Measurements from ENCODE around the gene CNTFR. TPM values are rescaled to one million over a fixed set of nuclear protein-coding genes. Genes with fewer than 3 reads are reported as not detected.

CNTFR gene
- total and polyA plus RNA-seq, 2 donors (not counting 1 experiment from before 2014, with no cell fraction given) = not detected

DNA sequence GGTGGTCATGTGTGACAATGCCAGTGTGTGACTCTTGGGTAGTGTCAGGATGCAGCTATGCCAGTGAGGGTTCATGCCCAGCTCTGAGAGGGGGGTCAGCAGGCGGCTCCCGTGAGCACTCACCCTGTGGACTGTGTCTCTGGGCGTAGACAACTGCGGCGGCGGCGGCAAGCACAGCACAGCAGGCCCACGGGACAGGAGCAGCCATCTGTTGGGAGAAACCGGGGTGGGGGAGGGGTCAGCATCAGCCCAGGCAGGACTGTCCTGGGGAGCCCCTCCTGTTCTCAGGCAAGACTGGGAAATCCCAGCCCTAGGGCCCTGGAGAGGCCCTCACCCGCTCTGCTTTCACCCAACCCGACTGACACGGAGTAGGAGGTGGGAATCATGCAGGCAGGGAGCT, 20.8 kb downstream of the CNTFR start:
- intact Hi-C loops (cut with micrococcal nuclease) = no loop called here
- H3K4me2 ChIP-seq (replicated peaks; ENCODE audit: low read depth, low read length, poor library complexity, severe bottlenecking) = no peak overlapping the region
- ATAC-seq (ENCODE audit: low read depth) (no peak), DNase-seq (no peak)
- H3K9me3 Mint-ChIP-seq (ENCODE audit: insufficient read depth) = peaks cover under 1% of the 10 kb centered on the region
- WGBS (ENCODE audit: insufficient coverage) = 77% methylated on average over 11 of the region's 12 CpGs
- no peak overlapping the region for H3K9ac ChIP-seq (ENCODE audit: low read length)
- POLR2A ChIA-PET = no interaction called here
- H3K27me3 Mint-ChIP-seq = peaks cover 52% of the 10 kb centered on the region
- no peak overlapping the region for H3K4me3 ChIP-seq (ENCODE audit: control extremely low read depth in 1 of 5, extremely low read depth in 1 of 5, insufficient read depth in 1 of 5, low read depth in 2 of 5, low read length in 4 of 5)
- CTCF ChIA-PET = no interaction called here
- H3K27ac ChIP-seq (ENCODE audit: low read length in 2 of 2) = no peak overlapping the region
- no peak overlapping the region for H3K27ac Mint-ChIP-seq
- H3K4me1 ChIP-seq (ENCODE audit: control insufficient read depth in 2 of 2, insufficient read depth in 2 of 2, low read length in 2 of 2) = no peaks in the 10 kb centered on the region
- peaks cover 0 to 22% (median 0%) of the 10 kb centered on the region in 4 experiments for H3K27me3 ChIP-seq (replicated peaks in 1 of 4; ENCODE audit: control extremely low read depth in 1 of 4, control insufficient read depth in 3 of 4, insufficient read depth in 4 of 4, low read length in 3 of 4)
- H3K36me3 ChIP-seq (replicated peaks in 1 of 2; ENCODE audit: control extremely low read depth in 1 of 2, control insufficient read depth in 1 of 2, extremely low read depth in 1 of 2, insufficient read depth in 2 of 2, low read length in 1 of 2) = no peaks in the 10 kb centered on the region
- H4K20me1 ChIP-seq (ENCODE audit: control insufficient read depth, insufficient read depth, low read length, poor library complexity, severe bottlenecking) = no peaks in the 10 kb centered on the region
- no peaks in the 10 kb centered on the region for H3K79me2 ChIP-seq (ENCODE audit: control insufficient read depth, insufficient read depth, low read length)
- H3K4me3 Mint-ChIP-seq = no peak overlapping the region
- H3K4me1 Mint-ChIP-seq = no peaks in the 10 kb centered on the region
- no peaks in the 10 kb centered on the region for H3K9me3 ChIP-seq (ENCODE audit: control extremely low read depth in 1 of 3, control insufficient read depth in 2 of 3, insufficient read depth in 1 of 3, low read length in 2 of 3)
- TF ChIP-seq, protein P1, sequence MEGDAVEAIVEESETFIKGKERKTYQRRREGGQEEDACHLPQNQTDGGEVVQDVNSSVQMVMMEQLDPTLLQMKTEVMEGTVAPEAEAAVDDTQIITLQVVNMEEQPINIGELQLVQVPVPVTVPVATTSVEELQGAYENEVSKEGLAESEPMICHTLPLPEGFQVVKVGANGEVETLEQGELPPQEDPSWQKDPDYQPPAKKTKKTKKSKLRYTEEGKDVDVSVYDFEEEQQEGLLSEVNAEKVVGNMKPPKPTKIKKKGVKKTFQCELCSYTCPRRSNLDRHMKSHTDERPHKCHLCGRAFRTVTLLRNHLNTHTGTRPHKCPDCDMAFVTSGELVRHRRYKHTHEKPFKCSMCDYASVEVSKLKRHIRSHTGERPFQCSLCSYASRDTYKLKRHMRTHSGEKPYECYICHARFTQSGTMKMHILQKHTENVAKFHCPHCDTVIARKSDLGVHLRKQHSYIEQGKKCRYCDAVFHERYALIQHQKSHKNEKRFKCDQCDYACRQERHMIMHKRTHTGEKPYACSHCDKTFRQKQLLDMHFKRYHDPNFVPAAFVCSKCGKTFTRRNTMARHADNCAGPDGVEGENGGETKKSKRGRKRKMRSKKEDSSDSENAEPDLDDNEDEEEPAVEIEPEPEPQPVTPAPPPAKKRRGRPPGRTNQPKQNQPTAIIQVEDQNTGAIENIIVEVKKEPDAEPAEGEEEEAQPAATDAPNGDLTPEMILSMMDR (IDR thresholded peaks at IDR 0.05) = no peak
- no peak for TF ChIP-seq EZH2 (IDR thresholded peaks at IDR 0.05; ENCODE audit: borderline replicate concordance, insufficient read depth, low read depth, low read length, poor library complexity, severe bottlenecking)
- H2AFZ ChIP-seq (ENCODE audit: insufficient read depth, low read depth, low read length, poor library complexity, severe bottlenecking) = no peak overlapping the region

DNA sequence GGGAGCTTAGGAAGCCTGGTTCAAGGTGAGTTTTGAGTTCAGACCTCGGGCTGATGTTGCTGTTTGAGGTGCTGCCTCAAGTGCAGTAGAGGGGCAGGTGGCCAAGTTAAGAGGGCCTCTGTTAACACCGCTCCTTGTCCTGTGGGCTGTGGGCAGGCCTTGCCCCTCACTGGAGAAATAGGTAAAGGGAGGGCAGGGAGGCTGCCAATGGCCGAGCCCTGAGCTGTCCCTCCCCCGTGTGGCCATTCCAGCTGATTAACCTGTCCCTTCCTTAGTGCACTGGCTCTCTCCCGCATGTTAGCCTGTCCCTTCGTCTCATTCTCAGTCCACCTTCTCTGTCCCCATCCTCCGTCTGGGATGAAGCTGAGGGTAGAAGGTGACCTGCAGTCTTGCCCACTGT, 21.4 kb downstream of the CNTFR start:
- Histone ChIP-seq H3K36me3 (replicated peaks in 1 of 2; ENCODE audit: control extremely low read depth in 1 of 2, control insufficient read depth in 1 of 2, extremely low read depth in 1 of 2, insufficient read depth in 2 of 2, low read length in 1 of 2) (no peaks in the 10 kb centered on the region), H4K20me1 (ENCODE audit: control insufficient read depth, insufficient read depth, low read length, poor library complexity, severe bottlenecking) (no peaks in the 10 kb centered on the region), H2AFZ (ENCODE audit: insufficient read depth, low read depth, low read length, poor library complexity, severe bottlenecking) (no peak overlapping the region), H3K9ac (ENCODE audit: low read length) (no peak overlapping the region), H3K4me1 (ENCODE audit: control insufficient read depth in 2 of 2, insufficient read depth in 2 of 2, low read length in 2 of 2) (no peaks in the 10 kb centered on the region), H3K27me3 (replicated peaks in 1 of 4; ENCODE audit: control extremely low read depth in 1 of 4, control insufficient read depth in 3 of 4, insufficient read depth in 4 of 4, low read length in 3 of 4) (peaks cover 0 to 20% (median 0%) of the 10 kb centered on the region in 4 experiments), H3K27ac (ENCODE audit: low read length in 2 of 2) (no peak overlapping the region), H3K4me3 (ENCODE audit: control extremely low read depth in 1 of 5, extremely low read depth in 1 of 5, insufficient read depth in 1 of 5, low read depth in 2 of 5, low read length in 4 of 5) (no peak overlapping the region), H3K4me2 (replicated peaks; ENCODE audit: low read depth, low read length, poor library complexity, severe bottlenecking) (no peak overlapping the region), H3K9me3 (ENCODE audit: control extremely low read depth in 1 of 3, control insufficient read depth in 2 of 3, insufficient read depth in 1 of 3, low read length in 2 of 3) (no peaks in the 10 kb centered on the region), H3K79me2 (ENCODE audit: control insufficient read depth, insufficient read depth, low read length) (no peaks in the 10 kb centered on the region)
- POLR2A ChIA-PET = no interaction called here
- CTCF ChIA-PET = no interaction called here
- H3K4me1 Mint-ChIP-seq = no peaks in the 10 kb centered on the region
- ATAC-seq (ENCODE audit: low read depth) = no peak
- no peak for DNase-seq
- no peak overlapping the region for H3K4me3 Mint-ChIP-seq
- peaks cover 2% of the 10 kb centered on the region for H3K9me3 Mint-ChIP-seq (ENCODE audit: insufficient read depth)
- no peak overlapping the region for H3K27ac Mint-ChIP-seq
- no peak for TF ChIP-seq EZH2 (IDR thresholded peaks at IDR 0.05; ENCODE audit: borderline replicate concordance, insufficient read depth, low read depth, low read length, poor library complexity, severe bottlenecking)
- TF ChIP-seq, protein P1 (IDR thresholded peaks at IDR 0.05) = no peak
- WGBS (ENCODE audit: insufficient coverage) = 73% methylated on average over 3 of the region's 7 CpGs
- peaks cover 52% of the 10 kb centered on the region for H3K27me3 Mint-ChIP-seq
- intact Hi-C loops (cut with micrococcal nuclease) = no loop called here

Measured in B cell (primary cell).